Activated CD4-positive, alpha-beta T cell treated with anti-CD3 and anti-CD28 coated beads, Interleukin-2, Interleukin-4, amounts not matched to agents 100 ng/mL and 50 ng/mL, durations not matched to agents 16 hours and 8 hours (primary cell): ENCODE measurements around the gene PTPRN2.

Source experiments
- DNase-seq: peaks from one replicate; pipeline ENCODE4 v3.0.0-alpha.2; 2020; ENCODE audit warnings: low spot score

PTPRN2 gene

GRCh38 chr7:157832421-157832820 lies 755.2 kb downstream of the PTPRN2 start:
- no peak for DNase-seq

- DNase-seq: no peak
These were observed 755.6 kb downstream of the PTPRN2 start for GRCh38 chr7:157832006-157832405.

- no peak for DNase-seq
These were observed 756.3 kb downstream of the PTPRN2 start for GRCh38 chr7:157831143-157831905.

GRCh38 chr7:157830331-157830730 lies 757.3 kb downstream of the PTPRN2 start:
- DNase-seq: no peak

GRCh38 chr7:157829491-157829890 lies 758.1 kb downstream of the PTPRN2 start:
- DNase-seq: no peak

GRCh38 chr7:157828881-157829280 lies 758.7 kb downstream of the PTPRN2 start:
- no peak for DNase-seq

GRCh38 chr7:157828190-157828589 lies 759.4 kb downstream of the PTPRN2 start:
- no peak for DNase-seq

- DNase-seq: no peak
These were observed 759.8 kb downstream of the PTPRN2 start for GRCh38 chr7:157827863-157828160.

- no peak for DNase-seq
These were observed 760.4 kb downstream of the PTPRN2 start for GRCh38 chr7:157827045-157827862.

- no peak for DNase-seq
These were observed 761.1 kb downstream of the PTPRN2 start for GRCh38 chr7:157826566-157826965.

GRCh38 chr7:157825325-157825724 lies 762.3 kb downstream of the PTPRN2 start:
- no peak for DNase-seq

- no peak for DNase-seq
These were observed 762.9 kb downstream of the PTPRN2 start for GRCh38 chr7:157824819-157825121.

GRCh38 chr7:157824011-157824818 lies 763.4 kb downstream of the PTPRN2 start:
- DNase-seq: no peak

GRCh38 chr7:157822688-157823031 lies 765.0 kb downstream of the PTPRN2 start:
- DNase-seq: no peak

GRCh38 chr7:157821959-157822687 lies 765.5 kb downstream of the PTPRN2 start:
- no peak for DNase-seq

- no peak for DNase-seq
These were observed 766.8 kb downstream of the PTPRN2 start for GRCh38 chr7:157820796-157821195.

- no peak for DNase-seq
These were observed 768.2 kb downstream of the PTPRN2 start for GRCh38 chr7:157819455-157819807.

- no peak for DNase-seq
These were observed 768.7 kb downstream of the PTPRN2 start for GRCh38 chr7:157818701-157819454.

- no peak for DNase-seq
These were observed 769.5 kb downstream of the PTPRN2 start for GRCh38 chr7:157817944-157818700.

- no peak for DNase-seq
These were observed 770.2 kb downstream of the PTPRN2 start for GRCh38 chr7:157817433-157817832.
